Inflammatory macrophage treated with lipopolysaccharide for 1 hour (primary cell): ENCODE measurements around the gene GRK5.
"Not testable (repeated sequence)": the region's sequence is repeated elsewhere in the genome, so short reads cannot be mapped to it uniquely, and the experiment has no call there.

Source experiments
- DNase-seq, 2 donors: peaks; one replicate each; pipeline ENCODE4 v3.0.0-alpha.2; 2020 to 2022

The GRK5 gene

DNA sequence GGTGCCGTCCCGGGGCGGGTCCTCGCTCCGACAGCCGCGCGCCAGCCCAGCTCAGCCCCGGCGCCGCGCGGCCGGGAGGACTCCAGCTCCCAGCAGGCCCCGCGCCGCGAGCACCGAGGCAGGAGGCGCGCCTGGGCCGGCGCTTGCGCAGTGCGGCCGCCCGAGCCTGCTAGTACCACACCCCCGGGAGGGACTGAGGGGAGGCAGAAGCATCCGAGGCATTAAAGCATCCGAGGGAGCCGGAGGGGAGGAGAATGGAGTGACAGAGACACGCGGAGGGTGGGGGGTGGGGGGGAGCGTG, at the start of gene GRK5:
Gene GRK5, plus strand, starts transcription at position 206 of the 301 bp plus-strand sequence. CDS start 347 bp downstream, outside the sequence.
- peak; percentile 91 to 92 for DNase-seq

DNA sequence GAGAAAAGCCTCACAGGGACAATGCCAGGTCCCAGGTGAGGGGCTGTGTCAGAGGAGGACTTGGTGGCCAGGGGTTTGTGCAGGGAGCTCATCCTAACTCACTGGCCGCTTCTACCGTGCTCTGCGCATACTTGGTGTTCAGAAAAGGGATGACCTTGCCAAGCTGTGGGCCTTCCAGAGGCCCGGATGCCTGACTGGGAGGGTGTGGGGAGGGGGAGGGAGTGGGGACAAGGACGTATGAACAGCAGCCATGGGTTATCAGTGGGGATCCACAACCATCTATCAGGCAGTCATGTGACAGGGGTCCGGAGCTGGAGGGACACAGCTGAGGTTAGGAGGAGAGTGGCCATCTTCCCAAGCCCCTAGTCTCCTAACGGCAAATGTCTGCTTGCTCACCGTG, 48.0 kb upstream of the GRK5 start:
- DNase-seq = no peak

DNA sequence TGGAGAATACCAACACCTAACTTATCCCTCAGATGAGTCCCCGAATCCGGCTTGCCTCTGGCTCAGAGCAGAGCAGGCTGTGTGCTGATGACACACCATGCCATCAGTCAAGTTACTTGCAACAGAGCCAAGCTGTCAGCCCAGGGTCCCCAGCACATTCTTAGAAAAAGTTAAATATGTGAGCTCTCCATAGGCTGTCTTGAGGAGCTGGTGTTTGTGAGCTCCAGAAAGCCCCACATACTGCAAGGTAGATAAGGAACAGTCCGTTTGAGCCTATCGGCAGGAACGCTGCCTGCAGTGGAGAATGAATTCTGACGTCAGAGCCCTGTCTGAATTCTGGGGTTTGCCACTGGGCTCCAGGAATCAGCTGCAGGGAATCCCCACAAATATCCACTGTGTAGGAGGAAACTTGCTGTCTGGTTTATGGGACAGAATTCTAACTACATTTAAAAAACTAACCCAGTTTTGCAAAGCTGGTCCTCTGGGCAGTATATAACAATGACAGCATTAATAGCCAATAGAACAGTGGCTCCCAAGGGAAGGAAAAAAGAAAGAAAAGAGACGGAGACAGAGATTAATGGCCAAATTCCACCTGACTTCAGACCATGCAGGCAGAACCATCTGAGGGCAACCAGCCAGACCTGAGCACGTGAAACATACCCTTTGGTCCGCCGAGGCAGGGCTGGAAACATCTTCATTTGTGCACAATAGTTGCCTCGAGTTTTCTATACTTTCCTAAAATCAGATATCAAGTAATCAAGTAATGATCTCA, 45.5 kb upstream of the GRK5 start:
- peak; percentile 3 to 48 for DNase-seq

DNA sequence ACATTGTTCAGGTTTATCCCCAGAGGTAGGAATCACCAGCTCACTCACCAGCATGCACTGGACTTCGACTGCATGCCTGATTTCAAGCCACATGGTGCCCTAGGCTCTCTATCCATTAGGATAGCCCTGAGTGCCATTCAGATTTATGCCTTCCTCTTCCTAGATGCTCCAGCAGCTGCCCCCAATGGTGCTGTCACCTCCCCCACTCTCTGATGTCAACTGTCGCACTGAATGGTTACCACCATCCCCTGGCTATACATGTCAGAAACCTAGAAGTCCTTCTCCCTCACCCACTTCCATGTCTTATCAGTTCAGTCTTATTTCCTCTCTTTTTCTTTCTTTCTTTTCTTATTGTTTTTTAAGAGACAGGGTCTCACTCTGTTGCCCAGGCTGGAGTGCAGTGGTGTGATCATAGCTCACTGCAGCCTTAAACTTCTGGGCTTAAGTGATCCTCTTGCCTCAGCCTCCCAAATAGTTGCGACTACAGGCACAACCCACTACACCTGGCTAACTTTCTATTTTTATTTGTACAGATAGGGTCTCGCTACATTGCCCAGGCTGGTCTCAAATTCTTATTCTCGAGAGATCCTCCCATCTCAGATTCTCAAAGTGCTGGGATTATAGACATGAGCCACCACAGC, 44.8 kb upstream of the GRK5 start:
- DNase-seq = no peak

DNA sequence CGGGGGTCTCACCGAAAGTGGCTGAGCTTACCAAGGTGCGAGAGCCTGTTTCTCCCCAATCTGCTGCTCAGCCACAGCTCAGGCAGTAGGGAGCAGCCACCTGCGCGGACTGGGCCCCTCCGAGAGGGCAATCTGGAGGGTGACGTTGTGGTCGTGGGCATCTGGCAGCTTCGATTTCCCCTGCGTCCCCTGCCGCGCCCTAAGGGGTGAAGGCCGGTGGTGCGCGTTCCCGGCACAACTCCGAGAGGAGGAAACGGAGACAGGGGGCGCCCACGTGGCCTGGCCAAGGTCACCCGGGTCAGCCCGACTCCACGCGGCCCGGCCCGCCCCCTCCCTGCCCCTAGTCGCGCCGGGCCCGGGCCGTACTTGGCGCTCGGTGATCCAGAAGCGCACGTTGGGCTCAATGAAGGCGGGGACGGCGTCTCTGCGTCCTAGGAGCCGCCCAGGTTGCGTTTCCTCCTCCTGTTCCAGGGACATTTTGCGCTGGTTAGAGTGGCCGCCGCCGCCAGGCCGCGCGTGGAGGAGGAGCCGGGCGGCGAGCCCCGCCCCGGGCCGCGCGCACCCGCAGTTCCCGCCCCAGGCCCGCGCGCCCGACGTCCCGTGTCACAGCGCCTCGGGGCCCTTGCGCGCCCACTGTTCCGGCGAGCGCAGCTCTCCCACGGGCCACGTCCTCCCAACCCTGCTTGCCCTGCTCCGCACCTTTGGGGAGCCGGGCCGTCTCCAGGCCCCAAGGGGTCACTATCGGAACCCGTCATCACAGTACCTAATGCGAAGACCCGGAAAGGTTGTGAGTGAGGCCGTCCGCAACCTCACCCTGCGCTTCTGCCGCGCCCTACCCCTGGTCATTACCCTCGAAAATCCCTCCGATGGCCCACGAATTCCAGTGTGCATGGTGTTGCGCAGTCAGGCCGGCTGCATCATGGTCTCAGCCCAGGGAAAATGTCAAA, 41.9 kb upstream of the GRK5 start, which contains the start of gene SFXN4:
Gene SFXN4, minus strand, starts transcription at position 544 of the 947 bp plus-strand sequence. Its CDS starts 67 bp downstream, at position 477.
- DNase-seq = peak; percentile 77 to 79

DNA sequence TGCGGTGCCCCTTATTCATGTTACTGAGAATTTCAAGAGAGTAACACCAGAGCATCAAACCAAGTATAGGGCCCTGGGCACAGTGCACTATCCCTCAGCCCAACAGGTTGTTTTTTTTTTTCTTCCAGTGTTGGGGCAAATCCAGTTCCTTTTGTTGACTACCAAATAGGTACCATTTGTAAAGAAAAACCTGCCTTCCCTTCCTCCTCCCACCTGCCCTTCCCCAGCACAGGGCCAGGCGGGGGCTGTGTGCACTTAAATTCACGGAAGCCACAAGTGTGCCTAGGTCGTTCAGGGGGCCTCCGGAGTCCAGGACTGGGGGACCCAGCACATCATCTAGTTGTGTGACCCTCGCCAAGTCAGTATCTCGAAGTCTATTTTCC, 41.3 kb upstream of the GRK5 start:
- no peak for DNase-seq

DNA sequence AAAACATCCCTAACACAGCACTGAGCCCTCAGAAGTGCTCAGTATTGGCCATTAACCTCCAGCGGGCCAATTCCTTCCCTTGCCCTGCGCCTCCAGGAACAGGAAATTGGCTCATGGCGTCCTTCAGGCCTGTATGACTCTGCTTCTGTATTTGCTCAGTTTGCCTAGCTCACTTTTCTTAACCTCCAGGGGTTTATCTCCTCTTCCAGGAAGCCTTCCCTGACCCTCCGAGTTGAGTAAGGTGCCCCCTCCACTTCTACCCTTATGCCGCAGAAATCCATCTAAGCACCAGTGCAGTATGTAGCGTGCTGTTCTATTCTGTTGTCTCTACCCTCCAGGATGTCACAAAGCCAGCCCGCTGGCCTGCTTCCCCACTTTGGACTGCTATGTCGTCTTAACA, 40.8 kb upstream of the GRK5 start:
- DNase-seq = peak; percentile 33 to 43

DNA sequence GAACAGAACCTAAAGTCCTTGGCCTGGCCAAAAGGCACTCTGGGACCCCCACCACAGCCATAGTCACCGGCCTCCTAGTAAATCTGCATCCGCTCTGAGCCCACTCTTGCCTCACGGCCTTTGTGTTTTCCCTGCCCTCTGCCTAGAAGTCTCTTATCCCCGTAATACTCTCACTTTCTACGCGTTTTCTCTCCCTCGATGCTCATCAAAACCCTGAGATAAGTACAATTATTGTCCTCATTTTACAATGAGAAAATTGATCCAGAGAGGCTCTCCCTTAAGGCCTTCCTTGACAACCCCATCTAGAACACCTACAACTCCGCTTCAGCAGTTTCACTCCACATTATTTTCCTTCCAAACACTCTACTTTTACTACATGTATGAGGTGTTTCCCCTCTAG, 40.3 kb upstream of the GRK5 start:
- no peak for DNase-seq

DNA sequence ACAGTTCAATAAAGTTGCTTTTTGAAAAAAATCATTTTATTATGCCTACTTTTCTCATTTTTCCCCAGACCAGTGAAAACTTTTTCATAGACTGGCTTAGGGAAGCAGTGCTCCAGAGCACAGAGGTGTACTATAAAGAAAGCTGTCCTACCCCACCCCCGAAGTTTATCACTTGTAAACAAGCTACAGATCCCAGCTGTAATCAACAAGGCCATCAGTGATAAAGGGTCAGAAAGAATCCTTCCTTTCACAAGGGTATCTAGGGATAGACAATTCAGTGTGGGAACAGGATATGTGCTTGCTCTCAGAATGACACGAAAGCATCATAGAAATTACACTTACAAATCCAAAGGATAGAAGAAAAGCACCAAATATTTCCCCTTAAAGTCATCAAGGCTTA, 33.3 kb upstream of the GRK5 start:
- no peak for DNase-seq

DNA sequence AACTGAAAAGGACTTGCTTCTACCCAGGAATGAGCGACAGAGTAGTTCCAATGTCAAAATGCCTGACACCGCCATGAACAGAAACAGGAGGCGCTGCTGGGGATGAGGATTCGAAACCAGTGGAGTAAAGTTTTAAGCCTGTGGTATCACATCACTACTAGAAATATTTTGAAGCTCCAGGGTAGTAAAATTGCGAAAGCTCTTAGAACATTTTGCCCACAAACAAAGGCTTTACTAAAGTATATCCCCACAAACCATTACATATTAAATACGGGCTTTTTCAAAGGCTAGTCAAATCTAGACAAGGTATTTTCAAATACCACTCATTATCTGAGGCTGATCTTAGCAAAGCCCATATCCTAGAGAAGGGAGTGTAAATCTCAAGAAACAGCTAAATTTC, 31.2 kb upstream of the GRK5 start:
- no peak for DNase-seq

DNA sequence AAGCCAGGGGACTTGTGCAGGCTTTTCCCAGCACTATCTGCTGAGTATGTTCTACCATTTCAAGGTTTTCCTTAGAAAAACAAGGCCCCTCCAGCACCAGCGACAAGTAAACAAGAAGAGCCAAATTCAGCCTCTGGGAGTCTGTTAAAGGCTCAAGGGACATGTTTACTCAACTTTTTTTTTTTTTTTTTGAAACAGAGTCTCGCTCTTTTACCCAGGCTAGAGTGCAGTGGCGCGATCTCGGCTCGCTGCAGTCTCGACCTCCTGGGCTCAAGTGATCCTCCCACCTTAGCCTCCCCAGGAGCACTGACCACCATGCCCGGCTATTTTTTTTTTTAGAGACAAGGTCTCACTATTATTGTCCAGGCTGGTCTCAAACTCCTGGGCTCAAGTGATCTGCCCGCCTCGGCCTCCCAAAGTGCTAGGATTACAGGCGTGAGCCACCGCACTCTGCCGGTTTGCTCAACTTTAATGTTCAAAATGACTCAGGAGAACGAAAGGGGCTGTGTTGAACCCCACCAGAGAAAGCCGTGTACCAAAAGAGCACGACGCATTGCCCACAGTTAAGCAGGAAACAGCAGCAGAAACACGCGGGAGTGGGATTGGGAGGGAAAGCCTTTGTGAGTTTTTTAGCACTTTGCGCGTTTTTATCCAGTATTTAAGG, 29.5 kb upstream of the GRK5 start:
- DNase-seq = peak in 1 of 2 donors; percentile 12

DNA sequence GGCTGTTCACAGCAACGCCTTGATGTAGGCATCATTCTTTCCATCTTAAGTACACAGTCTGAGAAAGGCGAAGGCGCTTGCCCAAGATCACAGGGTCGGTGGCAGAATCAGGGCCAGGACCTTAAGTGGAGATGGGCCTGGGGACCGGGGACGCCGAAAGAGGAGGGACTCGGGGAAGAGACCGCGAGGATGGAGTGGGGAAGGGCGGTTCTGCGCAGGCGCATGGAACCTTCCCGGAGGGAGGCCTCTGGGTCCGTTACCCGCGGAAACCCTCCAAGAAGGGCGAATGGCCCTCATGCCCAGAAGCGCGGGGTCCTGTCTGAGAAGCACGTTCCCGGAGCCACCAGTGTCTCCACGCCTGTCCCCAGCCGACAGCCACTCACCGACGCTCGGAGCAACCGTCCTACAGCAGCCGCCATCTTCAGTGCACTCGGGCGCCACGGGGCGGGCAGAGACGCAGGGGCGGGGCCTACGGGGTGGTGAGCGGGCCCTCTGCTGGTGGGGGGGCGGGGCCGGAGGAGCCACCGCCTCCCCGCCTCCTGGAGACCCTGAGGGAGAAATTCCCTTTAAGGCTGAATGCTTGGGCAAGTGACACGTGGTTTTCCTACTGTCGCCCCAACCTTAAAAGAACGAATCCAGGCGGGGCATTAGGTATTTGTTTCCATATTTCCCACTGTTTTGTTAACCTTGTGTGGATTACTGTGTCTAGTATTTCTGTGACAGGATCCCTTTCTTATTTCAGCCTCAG, 28.8 kb upstream of the GRK5 start, which contains the start of gene PRDX3:
Gene PRDX3, minus strand, starts transcription at position 441 of the 748 bp plus-strand sequence. Its CDS starts 22 bp downstream, at position 419.
- peak; percentile 86 to 90 for DNase-seq

DNA sequence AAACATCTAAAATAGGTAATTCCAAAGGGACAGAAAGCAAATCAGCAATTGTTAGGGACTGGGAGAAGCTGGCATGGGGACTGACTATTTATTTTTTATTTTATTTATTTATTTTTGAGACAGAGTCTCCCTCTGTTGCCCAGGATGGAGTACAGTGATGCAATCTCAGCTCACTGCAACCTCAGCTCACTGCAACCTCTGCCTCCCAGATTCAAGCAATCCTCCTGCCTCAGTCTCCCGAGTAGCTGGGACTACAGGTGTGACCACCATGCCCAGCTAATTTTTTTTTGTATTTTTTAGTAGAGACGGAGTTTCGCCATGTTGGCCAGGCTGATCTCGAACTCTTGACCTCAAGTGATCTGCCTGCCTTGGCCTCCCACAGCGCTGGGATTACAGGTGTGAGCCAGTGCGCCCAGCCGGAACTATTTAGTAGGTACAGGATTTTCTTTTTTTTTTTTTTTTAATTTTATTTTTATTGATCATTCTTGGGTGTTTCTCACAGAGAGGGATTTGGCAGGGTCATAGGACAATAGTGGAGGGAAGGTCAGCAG, 26.4 kb upstream of the GRK5 start:
- DNase-seq = not testable (repeated sequence)

DNA sequence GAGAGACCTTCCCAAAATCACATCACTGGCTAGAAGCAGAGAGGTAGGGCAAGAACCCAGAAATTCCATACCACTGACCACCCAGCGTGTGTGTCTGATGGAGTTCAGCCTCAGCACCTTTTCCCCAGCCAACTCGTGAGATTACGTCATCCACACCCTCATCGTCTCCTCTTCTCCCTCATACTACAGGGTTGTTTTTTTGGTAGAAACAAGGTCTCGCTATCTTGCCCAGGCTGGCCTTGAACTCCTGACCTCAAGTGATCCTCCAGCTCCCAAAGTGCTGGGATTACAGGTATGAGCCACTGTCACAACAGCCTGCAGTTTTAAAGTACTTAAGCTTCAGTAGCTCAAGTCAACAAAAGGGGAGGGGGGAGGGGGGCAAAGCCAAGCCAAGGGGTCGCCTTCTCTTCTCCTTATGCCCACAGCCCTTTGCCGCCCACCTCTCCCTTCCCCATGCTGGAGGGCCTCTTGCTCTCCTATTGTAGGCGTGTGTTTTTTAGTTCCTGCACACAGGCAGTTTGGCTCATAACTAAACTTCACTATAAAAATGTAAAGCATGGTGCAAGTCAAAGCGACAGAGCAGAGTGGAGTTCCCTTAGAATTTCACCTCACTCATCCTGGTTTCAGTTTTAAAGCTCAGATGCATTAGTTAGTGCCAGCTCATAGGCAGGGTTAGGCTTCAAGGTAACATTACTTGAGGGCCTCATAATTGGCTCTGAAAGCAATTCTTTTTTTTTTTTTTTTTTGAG, 23.5 kb upstream of the GRK5 start:
- no peak for DNase-seq

DNA sequence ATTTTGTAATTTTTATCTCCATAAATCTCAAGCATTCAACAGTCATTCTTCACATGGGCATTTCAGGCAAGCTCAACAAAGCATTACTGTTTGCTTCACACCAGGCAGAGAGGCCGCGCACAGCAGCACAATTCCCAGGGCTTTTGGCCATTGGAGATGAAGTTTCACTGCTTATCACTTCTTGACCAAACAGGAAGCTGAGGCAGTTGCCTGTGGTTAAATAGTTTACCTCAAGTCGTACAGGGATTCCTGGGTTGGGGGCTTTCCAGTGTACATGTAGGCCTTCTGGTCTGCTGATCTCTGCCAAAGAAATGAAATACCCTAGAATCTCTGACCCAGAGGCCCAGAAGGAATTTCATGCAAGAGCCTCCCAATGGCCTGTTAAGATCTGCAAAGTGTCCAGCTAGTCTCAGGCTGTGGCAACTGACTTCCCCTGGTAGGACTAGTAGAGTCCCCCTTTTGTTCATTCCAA, 17.5 kb upstream of the GRK5 start:
- no peak for DNase-seq

DNA sequence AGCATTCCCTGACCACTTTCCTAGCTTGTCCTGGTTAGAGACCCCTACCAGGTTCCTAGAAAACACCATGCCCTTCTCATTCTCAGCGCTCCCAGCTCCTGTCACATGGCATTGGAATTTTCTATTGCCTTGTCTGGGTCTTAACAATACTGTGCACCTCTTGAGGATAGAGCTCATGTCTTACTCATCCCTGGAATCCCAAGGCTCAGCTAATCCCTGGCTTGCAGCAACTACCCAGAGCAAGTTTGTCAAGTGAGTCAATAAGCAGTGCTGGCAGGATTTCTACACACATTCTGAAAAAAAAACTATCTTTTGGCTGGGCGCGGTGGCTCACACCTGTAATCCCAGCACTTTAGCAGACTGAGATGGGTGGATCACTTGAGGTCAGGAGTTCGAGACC, 17.0 kb upstream of the GRK5 start:
- no peak for DNase-seq

DNA sequence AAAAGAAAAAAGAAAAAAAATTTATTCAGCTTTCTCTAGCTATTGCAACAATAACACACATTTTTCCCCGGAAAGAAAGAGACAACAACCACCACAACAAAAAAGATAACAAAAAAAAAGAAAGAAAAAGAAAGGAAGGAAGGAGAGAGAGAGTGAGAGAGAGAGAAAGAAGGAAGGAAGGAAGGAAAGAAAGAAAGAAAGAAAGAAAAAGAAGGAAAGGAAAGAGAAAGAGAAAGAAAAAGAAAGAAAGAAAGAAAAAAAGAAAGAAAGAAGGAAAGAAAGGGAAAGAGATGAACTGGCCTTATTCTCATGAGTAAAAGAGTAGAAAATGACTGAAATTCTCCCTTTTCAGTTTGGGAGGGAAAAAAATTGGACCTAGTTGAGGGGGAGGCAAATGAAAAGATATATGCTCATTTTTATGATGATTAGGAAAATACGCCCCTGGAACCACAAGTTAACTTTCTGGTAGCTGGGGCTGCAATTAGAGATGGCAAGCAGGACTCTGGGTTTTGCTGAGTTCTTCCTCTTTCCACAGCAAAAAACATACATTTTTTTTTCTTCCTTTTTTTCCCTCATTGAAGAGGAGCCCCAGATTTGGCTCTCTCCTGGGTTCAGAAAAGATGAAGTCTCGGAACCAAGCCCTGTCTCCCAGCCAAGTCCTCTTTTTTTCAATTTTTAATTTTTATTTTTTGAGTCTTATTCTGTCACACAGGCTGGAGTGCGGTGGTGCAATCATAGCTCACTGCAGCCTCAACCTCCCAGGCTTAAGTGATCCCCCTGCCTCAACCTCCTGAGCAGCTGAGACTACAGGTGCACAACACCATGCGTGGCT, 16.2 kb upstream of the GRK5 start:
- peak in 1 of 2 donors; percentile 28 for DNase-seq

DNA sequence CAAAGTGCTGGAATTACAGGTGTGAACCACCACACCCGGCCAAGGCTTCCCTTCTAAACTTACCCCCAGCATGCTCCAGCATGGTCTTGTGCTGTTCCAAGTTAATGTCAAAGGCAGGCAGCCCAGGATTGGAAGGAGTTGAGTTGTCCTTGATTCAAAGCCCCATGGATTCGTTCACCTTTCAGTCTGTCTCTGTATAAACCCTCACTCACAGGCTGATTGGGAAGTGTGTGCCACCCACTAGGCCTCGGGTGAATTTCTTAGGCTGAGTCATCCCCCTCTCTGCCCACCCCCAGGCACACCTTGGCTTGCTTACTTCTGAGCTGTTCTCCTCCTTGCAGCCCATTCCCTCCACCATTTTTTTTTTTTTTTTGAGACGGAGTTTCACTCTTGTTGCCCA, 15.5 kb upstream of the GRK5 start:
- DNase-seq = no peak

DNA sequence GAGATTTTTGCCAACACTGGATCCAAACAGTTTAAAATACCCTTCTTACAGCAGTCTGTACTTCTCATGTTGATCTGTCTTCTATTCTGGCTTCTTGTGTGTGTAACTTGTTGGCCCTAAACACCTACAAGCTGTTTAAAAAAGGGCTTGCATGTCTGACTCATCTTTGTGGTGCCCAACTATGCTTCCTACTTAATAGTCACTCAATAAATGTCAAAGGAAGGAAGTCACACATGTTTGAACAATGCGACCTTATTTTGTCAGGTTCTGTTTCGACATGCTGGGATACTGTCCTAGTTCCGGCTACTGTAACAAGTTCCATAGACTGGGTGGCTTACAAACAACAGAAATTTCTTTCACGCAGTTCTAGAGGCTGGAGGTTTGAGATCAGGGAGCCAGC, 9.4 kb upstream of the GRK5 start:
- peak in 1 of 2 donors; percentile 57 for DNase-seq

DNA sequence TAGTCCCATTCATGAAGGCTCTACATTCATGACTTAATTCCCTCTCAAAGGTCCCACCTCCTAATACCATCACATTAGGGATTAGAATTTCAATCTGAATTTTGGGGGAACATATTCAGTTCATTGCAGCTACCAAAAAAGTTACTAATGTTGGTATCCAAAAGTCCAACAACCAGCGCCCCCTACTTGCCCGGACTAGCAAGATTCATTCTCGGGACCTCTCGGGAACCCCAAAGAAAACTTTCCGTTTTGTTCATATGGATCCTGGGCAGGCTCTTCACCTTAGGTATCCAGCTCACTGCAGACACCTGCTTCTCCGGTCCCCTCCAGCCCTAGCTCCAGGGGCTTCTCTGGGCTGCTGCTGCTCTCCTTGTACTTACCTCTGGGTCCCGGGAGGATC, 8.9 kb upstream of the GRK5 start:
- peak in 1 of 2 donors; percentile 46 for DNase-seq
